Gastroesophageal sphincter (tissue), 4 donors: ENCODE measurements around the gene C4orf46. TPM values are rescaled to one million over a fixed set of nuclear protein-coding genes. Genes with fewer than 3 reads are reported as not detected.
"Not testable (repeated sequence)": the region's sequence is repeated elsewhere in the genome, so short reads cannot be mapped to it uniquely, and the experiment has no call there.

Experiments
- ATAC-seq: fragments of 150-250 bp; one replicate; pipeline ENCODE4 v1.9.1; 2016; ENCODE audit warnings: mild to moderate bottlenecking, moderate library complexity
- H3K27ac ChIP-seq, 4 donors: fragments of 200-600 bp; sonication (generic) in 3 of 4; 1 replicate in 3 of 4; 2 replicates in 1 of 4; pipeline ENCODE4 v1.5.1; 2016 to 2019
- H3K27me3 ChIP-seq: fragments of 200-600 bp; sonication (generic); one replicate; pipeline ENCODE4 v1.5.1; 2019
- H3K36me3 ChIP-seq, 2 donors: fragments of 200-600 bp; sonication (generic); one replicate each; pipeline ENCODE4 v1.5.1; 2019; ENCODE audit warnings: control low read depth in 1 of 2
- H3K4me1 ChIP-seq, 3 donors: fragments of 200-600 bp; sonication (generic); 1 replicate in 2 of 3; 2 replicates in 1 of 3; pipeline ENCODE4 v1.5.1; 2016 to 2019; ENCODE audit warnings: control low read depth in 2 of 3
- H3K4me3 ChIP-seq, 2 donors: fragments of 200-600 bp; sonication (generic); one replicate each; pipeline ENCODE4 v1.5.1; 2019; ENCODE audit warnings: mild to moderate bottlenecking in 1 of 2, moderate library complexity in 1 of 2
- H3K9me3 ChIP-seq, 3 donors: fragments of 200-600 bp; sonication (generic); one replicate each; pipeline ENCODE4 v1.5.1; 2017 to 2019; ENCODE audit warnings: control low read depth in 2 of 3
- EP300 ChIP-seq: sonication (generic); formaldehyde crosslinking; IDR thresholded peaks from one replicate; pipeline ENCODE4 v1.6.1; 2017; ENCODE audit warnings: antibody characterized with exemption, mild to moderate bottlenecking
- POLR2A ChIP-seq, 2 donors: fragments of 450-650 bp; IDR thresholded peaks; one replicate each; pipeline ENCODE4 v1.6.1; 2017; ENCODE audit warnings: antibody characterized with exemption in 2 of 2, mild to moderate bottlenecking in 2 of 2, moderate library complexity in 1 of 2
- POLR2AphosphoS5 ChIP-seq: sonication (generic); formaldehyde crosslinking; IDR thresholded peaks from one replicate; pipeline ENCODE4 v1.6.1; 2017; ENCODE audit warnings: antibody characterized with exemption
- WGBS, 2 donors: methylation state at CpG; one replicate each; pipeline ENCODE4 v1.1.5; 2018; ENCODE audit warnings: low coverage in 1 of 2; 5-methylcytosine and 5-hydroxymethylcytosine counted together
- total RNA-seq, 4 donors: library from RNA; depleted of rRNA; stranded (reverse); fragments of >200 nt; gene quantifications; one replicate each; pipeline ENCODE4 v1.1.0, GENCODE V29; 2016
- TF ChIP-seq, protein P1 (sequence below), 4 experiments: fragments of 200-600 bp in 2 of 4; fragments of 450-650 bp in 2 of 4; sonication (generic) in 1 of 4; IDR thresholded peaks; one replicate each; pipeline ENCODE4 v1.5.1; 2017 to 2019; ENCODE audit warnings: antibody characterized with exemption in 4 of 4, mild to moderate bottlenecking in 2 of 4, moderate library complexity in 2 of 4

Gene C4orf46
- total RNA-seq, 4 donors from 2014 or later: 2.8 to 4.2 (median 3.6) TPM

DNA sequence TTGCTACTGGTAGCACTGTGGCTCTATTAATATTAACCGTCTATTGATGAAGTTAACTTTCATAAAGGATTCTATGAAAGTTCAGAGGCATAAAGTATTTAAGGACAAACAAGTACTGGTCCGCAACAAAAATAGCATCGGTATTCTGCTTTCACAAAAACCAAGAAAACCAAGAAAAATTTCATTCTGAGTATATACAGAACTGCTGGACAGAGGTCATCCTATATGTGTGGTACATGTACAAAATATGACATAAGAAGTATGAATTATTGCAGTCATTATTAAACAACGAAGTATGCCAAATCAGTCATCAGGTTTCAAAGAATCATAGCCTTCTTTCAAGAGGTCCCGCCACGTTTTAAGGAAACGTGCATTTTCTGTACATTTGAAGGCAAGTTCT, 2.4 kb downstream of the C4orf46 start:
- no peak overlapping the region for H3K27ac ChIP-seq
- no peaks in the 10 kb centered on the region for H3K9me3 ChIP-seq
- no peaks in the 10 kb centered on the region for H3K36me3 ChIP-seq
- ATAC-seq: no peak
- TF ChIP-seq EP300: no peak
- TF ChIP-seq POLR2AphosphoS5: no peak
- TF ChIP-seq, protein P1, sequence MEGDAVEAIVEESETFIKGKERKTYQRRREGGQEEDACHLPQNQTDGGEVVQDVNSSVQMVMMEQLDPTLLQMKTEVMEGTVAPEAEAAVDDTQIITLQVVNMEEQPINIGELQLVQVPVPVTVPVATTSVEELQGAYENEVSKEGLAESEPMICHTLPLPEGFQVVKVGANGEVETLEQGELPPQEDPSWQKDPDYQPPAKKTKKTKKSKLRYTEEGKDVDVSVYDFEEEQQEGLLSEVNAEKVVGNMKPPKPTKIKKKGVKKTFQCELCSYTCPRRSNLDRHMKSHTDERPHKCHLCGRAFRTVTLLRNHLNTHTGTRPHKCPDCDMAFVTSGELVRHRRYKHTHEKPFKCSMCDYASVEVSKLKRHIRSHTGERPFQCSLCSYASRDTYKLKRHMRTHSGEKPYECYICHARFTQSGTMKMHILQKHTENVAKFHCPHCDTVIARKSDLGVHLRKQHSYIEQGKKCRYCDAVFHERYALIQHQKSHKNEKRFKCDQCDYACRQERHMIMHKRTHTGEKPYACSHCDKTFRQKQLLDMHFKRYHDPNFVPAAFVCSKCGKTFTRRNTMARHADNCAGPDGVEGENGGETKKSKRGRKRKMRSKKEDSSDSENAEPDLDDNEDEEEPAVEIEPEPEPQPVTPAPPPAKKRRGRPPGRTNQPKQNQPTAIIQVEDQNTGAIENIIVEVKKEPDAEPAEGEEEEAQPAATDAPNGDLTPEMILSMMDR (IDR thresholded peaks at IDR 0.05): no peak
- TF ChIP-seq POLR2A (IDR thresholded peaks at IDR 0.05): no peak
- peaks cover 2 to 33% (median 9%) of the 10 kb centered on the region in 3 donors for H3K4me1 ChIP-seq
- H3K27me3 ChIP-seq: no peaks in the 10 kb centered on the region
- 76 to 82% methylated on average over 7 of the region's 7 CpGs for WGBS, 2 donors
- no peak overlapping the region for H3K4me3 ChIP-seq

DNA sequence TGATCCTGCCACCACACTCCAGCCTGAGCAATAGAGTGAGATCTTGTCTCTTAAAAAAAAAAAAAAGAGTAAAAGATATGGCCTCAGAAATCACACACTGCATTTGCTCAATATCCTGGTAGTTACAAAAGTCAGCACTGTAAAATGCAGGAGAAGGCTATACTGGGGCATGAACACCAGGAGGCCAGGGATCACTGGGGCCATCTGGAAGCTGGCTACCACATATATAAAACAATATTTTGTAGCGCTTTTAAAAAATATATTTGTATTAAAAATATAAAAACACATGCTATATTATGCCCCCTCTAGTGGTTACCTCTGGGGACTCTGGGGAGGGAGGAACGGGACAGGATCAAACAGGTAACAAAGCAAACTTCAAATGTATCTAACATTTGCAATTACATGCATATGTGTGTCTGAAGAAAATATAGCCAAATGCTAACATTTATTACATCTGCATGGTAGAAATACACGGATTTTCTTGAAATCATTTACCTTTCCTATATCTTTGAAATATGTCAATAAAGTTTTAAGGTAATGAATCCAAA, 4.0 kb downstream of the C4orf46 start:
- Histone ChIP-seq H3K27ac (no peak overlapping the region), H3K36me3 (no peaks in the 10 kb centered on the region), H3K4me3 (no peak overlapping the region), H3K4me1 (peaks cover 0 to 17% (median 6%) of the 10 kb centered on the region in 3 donors), H3K27me3 (no peaks in the 10 kb centered on the region), H3K9me3 (no peaks in the 10 kb centered on the region)
- no peak for TF ChIP-seq POLR2A (IDR thresholded peaks at IDR 0.05)
- TF ChIP-seq, protein P1 (IDR thresholded peaks at IDR 0.05): peak in 3 of 4 experiments; percentile 13 to 38 (median 16)
- whole genome bisulfite sequencing, 2 donors: 79 to 81% methylated on average over 3 of the region's 3 CpGs
- no peak for ATAC-seq

DNA sequence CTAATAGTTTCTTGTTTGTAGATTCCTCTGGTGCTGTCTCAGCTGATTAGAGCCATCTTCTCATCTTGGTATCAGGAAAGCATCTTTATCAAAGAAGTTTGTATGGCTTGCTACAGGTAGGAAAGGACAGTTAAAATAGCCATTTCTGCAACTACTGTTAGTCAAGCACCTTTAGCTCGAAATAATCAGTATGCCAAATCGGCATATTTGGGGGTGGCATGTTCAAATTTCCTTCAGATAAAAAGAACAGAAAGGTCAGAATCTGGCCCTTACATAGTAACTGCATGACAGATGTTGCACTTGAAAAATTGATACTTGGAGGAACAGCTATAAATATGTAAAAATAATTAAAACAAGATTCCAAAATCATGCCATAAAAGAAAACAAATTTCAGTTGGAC, 4.8 kb downstream of the C4orf46 start:
- Histone ChIP-seq H3K27me3 (no peaks in the 10 kb centered on the region), H3K9me3 (no peaks in the 10 kb centered on the region), H3K4me1 (peaks cover 0 to 14% (median 6%) of the 10 kb centered on the region in 3 donors), H3K36me3 (no peaks in the 10 kb centered on the region), H3K4me3 (no peak overlapping the region), H3K27ac (no peak overlapping the region)
- ATAC-seq: no peak
- TF ChIP-seq POLR2AphosphoS5 (no peak), EP300 (no peak), POLR2A (IDR thresholded peaks at IDR 0.05) (no peak)
- TF ChIP-seq, protein P1 (IDR thresholded peaks at IDR 0.05): no peak
- 94 to 100% methylated on average over 1 to 2 of the region's 2 CpGs for WGBS, 2 donors

DNA sequence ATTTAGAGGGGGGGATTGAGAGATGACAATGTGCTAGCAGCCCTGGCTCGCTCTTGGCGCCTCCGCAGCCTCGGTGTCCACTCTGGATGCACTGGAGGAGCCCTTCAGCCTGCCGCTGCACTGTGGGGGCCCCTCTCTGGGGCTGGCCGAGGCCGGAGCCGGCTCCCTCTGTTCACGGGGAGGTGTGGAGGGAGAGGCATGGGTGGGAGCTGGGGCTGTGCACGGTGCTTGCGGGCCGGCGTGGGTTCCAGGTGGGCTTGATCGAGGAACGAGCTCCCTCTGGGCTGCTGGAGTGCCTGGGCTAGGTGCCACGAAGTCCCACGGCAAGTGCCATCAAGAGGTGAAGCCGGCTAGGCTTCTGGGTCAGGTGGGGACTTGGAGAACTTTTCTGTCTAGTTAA, 6.9 kb downstream of the C4orf46 start:
- H3K36me3 ChIP-seq: no peaks in the 10 kb centered on the region
- H3K9me3 ChIP-seq: no peaks in the 10 kb centered on the region
- H3K4me1 ChIP-seq: no peaks in the 10 kb centered on the region
- TF ChIP-seq POLR2AphosphoS5: no peak
- 100% methylated on average over 1 of the region's 18 CpGs; no CpG with 5 or more reads in 1 of the 2 donors for WGBS, 2 donors
- H3K27ac ChIP-seq: no peak overlapping the region
- ATAC-seq: no peak
- no peak overlapping the region for H3K4me3 ChIP-seq
- H3K27me3 ChIP-seq: no peaks in the 10 kb centered on the region

DNA sequence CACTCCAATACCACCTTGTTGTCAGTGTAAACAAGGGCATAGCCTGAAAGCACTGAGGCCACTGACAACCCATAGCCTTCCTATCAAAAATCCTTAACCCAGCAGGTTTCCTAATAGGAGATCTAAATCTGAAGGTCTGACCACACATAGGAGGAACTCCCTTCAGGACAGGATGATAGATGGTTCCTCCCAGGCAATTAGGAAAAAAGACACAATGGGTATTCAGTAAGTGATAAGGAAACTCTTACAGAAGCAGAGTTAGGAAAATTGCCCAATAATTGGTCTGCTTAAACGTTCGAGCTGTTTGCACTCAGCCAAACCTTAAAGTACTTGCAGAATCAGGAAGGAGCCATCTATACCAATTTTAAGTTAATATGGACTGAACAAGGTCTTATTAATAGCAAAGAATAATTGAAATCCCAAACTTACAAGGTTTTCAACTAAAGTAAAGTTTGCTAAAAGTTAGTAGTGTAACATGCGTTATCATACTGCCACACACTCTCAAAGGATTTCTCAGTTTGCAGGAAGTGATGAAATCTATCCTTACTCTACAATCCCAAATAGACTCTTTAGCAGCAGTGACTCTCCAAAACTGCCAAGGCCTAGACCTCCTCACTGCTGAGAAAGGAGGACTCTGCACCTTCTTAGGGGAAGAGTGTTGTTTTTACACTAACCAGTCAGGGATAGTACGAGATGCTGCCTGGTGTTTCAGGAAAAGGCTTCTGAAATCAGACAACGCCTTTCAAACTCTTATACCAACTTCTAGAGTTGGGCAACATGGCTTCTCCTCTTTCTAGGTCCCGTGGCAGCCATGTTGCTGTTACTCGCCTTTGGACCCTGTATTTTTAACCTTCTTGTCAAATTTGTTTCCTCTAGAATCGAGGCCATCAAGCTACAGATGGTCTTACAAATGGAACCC, 7.7 kb downstream of the C4orf46 start:
- not testable (repeated sequence) for H3K27me3 ChIP-seq, H3K4me1 ChIP-seq, H3K9me3 ChIP-seq, H3K36me3 ChIP-seq, H3K4me3 ChIP-seq, ATAC-seq, H3K27ac ChIP-seq
- WGBS, 2 donors: 74% methylated on average over 6 to 7 of the region's 8 CpGs

DNA sequence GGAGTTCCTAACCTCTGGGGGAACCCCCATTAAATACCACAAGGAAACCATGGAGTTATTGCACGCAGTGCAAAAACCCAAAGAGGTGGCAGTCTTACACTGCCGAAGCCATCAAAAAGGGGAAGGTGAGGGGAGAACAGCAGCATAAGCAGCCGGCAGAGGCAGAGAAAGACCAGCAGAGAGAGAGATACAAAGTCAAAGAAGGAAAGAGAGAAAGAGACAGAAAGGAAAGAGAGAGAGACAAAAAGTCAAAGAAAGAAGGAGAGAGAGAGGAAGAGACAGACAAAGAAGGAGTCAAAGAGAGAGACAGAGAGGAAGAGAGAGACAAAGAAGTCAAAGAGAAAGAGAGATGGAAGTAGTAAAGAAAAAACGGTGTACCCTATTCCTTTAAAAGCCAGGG, 8.4 kb downstream of the C4orf46 start:
- not testable (repeated sequence) for H3K4me3 ChIP-seq, H3K4me1 ChIP-seq, H3K9me3 ChIP-seq, H3K27ac ChIP-seq, ATAC-seq, H3K27me3 ChIP-seq, H3K36me3 ChIP-seq
- WGBS, 2 donors: 45 to 57% methylated on average over 3 to 4 of the region's 4 CpGs
